T follicular helper cell (primary cell): ENCODE data around the gene PHOSPHO1.
"Not testable (repeated sequence)": the region's sequence is repeated elsewhere in the genome, so short reads cannot be mapped to it uniquely, and the experiment has no call there.

ENCODE experiments used
- DNase-seq: peaks from one replicate; pipeline ENCODE4 v3.0.0-alpha.2; 2020; ENCODE audit warnings: low read depth
- total RNA-seq, 2 experiments: gene quantifications; one replicate each; lab custom pipeline; 2026; lab: John Stamatoyannopoulos, UW

Gene PHOSPHO1, protein sequence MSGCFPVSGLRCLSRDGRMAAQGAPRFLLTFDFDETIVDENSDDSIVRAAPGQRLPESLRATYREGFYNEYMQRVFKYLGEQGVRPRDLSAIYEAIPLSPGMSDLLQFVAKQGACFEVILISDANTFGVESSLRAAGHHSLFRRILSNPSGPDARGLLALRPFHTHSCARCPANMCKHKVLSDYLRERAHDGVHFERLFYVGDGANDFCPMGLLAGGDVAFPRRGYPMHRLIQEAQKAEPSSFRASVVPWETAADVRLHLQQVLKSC
- total RNA-seq: 0 reads per million in 2 experiments

DNA sequence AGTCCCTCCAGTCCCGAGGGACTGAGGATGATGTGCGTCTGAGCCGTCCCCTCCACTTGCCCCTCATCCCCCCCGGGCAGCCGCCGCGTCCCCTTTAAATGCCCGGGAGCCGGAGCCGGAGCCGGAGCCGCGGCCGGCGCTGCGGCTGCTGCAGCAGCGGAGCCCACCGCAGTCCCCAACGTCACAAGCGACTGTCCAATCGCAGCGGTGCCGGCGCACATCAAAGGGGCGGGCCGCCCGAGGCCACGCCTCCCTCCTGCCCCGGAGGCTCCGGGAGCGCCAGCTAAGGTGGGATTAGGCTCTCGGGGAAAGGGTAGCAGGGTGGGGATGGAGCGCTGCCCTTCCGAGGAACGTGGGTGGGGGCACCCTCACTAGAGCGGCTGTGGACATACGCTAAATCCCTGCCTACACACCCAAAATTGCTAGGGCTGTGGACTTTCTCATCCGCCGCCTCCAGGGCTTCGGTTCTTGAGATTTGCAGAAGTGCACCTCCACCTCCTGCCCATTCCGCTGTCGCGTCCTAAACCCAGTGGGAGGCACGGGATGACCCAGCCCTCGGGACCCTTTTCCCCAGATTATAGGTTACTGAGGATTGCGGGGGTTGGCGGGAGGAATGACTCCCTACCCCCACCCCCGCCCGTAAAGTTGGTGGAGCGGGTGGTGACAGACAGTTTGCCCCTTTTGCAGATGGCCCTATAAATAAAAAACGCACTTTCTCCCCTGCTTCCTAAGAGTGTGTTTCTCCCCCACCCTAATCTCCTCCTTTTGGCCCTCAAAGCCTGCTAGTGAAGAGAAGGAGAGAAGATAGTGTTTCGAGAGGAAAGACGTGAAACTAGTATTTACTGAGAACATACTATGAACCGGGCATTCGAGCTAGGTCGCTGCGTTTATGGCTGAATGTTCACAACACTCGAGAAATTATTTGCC lies at the start of gene PHOSPHO1:
Gene PHOSPHO1 (minus strand): TSS at position 152 of the 927 bp plus-strand sequence. CDS start 4,096 bp downstream, outside the sequence.
- DNase-seq: peak; percentile 78

DNA sequence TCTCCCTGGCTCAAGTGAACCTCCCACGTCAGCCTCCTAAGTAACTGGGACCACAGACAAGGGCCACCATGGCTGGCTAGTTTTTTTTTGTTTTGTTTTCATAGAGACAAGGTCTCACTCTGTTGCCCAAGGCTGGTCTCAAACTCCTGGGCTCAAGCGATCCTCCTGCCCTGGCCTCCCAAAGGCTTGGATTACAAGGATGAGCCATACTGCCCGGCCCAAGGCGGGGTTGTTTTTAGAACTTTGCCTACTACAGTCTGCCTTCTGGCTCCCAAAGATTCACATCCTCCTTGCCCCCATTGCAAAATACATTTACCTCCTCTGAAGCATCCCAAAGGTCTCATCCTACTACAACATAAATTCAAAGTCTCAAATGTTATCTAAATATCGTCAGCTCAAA lies 49.5 kb upstream of the PHOSPHO1 start:
- no peak for DNase-seq

DNA sequence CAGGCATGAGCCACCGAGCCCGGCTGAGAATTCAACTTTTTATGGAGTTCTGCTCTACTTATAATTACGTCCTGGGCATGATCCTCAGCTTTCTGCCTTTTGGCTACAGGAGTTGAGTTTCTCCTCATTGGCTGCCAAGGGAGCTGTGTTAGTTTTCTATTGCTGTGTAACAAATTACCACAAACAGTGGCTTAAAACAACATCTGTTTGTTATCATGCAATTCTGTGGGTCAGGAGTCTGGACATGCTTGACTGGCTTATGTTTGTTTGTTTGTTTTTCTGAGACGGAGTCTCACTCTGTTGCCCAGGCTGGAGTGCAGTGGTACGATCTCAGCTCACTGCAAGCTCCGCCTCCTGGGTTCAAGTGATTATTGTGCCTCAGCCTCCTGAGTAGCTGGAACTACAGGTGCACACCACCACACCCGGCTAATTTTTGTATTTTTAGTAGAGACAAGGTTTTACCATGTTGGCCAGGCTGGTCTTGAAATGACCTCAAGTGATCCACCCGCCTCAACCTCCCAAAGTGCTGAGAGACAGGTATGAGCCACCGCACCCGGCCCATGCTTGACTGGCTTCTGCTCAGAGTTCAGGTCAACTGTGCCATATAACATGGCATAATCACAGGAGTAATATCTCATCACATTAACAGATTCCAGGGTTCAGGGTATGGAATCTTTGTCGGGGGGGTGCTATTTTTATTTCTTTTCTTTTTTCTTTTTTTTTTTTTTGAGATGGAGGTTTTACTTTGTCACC lies 48.9 kb upstream of the PHOSPHO1 start:
- DNase-seq: not testable (repeated sequence)

DNA sequence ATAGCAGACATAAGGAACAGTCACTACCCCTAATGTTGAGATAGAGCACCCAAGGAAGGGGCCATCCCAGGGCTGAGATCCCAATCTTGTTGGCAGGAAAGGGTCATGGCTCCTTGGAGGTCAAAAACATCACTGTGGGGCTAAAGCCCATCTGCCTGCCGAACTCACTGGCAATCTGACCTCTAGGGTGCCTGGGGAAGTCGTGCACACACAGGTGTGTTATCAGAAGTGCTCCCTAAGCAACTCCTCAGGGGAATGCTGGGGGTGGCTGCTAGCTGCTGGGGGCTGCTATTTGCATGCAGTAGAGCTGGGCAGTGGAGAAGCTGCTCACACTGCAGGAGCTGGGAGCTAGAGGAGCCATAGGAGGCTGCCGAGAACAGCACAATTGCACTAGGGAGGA lies 47.5 kb upstream of the PHOSPHO1 start:
- no peak for DNase-seq

DNA sequence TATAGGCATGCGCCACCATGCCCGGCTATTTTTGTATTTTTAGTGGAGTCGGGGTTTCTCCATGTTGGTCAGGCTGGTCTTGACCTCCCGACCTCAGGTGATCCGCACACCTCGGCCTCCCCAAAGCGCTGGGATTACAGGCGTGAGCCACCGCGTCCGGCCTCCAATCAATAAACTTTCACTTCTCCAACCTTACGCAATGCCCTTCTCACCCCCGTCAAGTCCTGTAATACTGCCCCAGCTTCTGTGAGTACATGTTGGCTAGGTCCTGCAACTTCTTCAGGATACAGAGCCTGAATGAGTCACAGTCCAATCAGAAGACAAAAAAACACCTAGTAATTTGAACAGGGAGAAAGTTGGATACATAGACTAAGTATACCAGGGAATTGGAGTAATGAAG lies 47.1 kb upstream of the PHOSPHO1 start:
- DNase-seq: no peak

DNA sequence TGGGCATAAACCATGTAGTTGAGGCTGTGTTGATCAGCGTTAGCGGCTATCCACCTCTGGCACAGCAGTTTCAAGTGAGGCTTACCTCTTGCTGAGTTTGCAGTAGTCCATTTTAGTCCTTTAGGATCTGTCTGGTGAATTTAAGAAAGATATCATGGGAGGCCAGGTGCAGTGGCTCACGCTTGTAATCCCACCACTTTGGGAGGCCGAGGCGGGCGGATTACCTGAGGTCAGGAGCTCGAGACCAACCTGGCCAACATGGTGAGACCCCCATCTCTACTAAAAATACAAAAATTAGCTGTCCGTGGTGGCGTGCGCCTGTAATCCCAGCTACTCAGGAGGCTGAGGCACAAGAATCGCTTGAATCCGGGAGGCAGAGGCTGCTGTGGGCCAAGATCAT lies 45.4 kb upstream of the PHOSPHO1 start:
- DNase-seq: not testable (repeated sequence)

DNA sequence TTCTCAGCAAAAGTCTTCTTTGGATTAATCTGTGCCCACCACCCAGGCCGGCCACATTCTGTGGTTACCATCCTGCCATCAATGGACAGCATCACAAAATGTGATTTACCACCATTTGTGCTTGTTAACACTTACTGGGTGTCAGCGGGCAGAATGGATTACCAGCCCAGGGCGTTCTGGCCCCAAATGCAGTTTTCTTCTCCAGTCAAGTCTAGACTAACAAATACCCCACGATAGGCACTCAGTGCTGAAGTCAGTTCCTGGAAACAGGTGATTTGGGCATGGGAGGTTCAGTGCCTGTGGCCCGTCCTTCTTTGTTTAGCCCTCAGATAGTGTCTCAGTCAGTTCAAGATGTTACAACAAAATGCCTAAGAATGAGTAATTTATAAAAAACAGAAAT lies 38.8 kb upstream of the PHOSPHO1 start:
- no peak for DNase-seq

DNA sequence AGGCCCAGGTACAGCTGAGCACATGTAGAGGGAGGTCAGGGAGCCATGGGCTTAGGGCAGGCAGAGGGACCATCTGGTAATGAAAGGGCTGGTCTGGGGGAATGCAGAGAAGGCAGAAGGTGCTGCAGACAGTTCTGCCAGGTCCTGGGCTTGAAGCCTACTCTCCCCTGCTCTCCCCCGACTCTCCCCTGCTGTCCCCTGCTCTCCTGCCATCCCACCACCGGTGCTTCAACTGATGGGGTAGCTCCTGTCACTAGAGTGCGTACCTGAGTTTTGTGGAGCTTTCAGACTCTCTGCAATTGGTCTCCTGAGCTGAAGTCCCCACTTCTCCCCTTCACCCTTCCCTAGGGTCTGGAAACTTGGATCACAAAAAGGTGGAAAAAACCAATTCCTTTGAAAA lies 37.3 kb upstream of the PHOSPHO1 start:
- no peak for DNase-seq

DNA sequence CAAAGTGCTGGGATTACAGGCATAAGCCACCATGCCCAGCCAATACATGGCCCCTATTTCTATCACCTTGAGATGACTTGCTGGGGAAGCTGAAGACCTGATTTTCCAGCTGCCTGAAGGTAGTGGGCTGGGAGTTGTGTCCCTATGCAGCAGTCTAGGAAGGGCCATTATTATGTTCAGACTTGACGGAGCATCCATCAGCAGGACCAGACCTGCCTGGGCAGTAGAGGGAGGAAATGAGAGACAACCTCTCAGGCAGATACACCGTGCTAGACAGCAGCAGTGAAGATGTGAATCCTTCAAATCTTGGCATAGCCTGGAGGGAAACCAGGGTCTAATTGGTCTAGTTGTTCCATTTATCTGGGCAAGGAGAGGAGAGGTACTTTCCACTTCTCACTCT lies 35.6 kb upstream of the PHOSPHO1 start:
- no peak for DNase-seq

DNA sequence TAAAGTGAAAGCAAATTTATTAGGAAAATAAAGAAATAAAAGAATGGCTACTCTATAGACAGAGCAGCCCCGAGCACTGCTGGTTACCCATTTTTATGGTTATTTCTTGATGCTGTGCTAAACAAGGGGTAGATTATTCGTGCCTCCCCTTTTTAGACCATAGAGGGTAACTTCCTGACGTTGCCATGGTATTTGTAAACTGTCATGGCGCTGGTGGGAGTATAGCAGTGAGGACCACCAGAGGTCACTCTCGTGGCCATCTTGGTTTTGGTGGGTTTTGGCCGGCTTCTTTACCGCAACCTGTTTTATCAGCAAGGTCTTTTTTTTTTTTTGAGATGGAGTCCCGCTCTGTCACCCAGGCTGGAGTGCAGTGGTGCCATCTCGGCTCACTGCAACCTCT lies 31.0 kb upstream of the PHOSPHO1 start:
- DNase-seq: not testable (repeated sequence)

DNA sequence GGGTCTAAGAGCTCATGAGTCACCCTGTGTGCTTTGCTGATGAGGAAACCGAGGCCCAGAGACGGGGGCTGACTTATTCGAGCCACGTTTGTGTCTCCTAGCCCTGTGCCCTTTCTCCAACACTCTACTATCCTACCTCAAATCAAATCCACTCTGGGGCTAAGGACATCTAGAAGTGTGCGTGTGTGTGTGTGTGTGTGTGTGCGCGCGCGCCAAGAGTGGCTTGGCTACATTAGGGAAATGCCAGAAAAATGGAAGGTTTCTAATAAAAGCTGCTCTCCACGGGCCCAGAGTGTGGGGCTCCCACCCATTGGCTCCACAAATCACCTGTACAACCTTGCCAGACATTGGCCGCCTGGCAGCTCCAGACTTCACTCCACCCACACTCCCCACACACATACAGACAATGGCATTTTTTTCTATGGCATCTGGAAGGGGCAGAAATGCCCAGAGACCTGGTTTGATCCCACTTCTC lies 30.3 kb upstream of the PHOSPHO1 start:
- no peak for DNase-seq

DNA sequence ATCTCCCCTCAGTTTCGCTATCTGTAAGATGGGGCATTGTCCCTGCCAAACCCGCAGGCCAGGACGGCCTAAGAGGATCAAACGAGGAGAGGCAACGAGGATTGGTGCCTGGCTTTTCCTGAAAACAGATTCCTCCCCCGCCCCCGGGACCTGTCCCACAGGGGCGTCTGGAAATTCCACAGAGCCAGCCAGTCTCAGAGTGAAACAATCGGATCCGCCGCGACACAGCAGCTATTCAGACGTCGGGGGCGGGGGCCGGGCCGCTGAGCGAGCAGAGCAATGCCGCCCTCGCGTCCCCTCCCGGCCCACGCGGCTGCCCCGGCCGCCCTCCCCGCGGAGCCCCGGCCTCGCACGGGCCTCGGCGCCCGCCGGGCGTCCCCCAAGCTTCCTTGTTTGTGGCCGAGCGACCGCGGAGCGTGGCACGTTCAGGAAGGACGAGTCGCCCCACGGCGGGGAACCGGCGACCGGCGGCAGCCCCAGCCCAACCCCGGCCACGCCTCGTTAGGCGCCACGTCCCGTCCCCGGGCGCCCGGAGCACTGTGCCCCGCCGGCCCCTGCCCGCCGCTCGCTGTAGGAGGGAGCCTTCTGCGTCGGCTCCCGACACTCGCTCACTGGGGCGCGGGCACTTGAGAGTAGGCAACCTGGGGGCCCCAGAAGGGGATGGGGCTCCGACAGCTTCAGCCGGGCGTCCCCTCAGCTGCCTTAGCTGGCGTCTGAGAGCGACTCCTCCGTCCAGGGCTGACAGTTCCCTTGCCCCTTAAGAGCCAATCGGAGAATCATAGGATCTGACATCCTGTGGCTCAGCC lies 29.6 kb upstream of the PHOSPHO1 start:
- peak; percentile 12 for DNase-seq

DNA sequence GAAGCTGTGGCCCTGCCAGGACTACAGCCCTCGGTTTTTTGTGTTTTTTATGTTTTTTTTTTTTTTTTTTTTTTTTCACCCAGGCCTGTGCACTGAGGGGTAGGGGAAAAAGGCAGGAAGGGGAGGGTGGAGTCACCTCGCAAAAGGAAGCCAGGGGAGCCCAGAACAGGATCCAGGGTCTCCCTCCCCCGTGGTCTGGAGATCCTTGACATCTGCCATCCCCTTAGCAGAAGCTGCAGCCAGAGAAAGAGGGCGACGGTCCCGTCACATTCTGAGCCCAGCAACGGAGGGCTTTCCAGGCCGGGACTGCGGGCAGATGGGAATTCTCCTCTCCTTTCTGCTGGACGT lies 29.1 kb upstream of the PHOSPHO1 start:
- DNase-seq: no peak

DNA sequence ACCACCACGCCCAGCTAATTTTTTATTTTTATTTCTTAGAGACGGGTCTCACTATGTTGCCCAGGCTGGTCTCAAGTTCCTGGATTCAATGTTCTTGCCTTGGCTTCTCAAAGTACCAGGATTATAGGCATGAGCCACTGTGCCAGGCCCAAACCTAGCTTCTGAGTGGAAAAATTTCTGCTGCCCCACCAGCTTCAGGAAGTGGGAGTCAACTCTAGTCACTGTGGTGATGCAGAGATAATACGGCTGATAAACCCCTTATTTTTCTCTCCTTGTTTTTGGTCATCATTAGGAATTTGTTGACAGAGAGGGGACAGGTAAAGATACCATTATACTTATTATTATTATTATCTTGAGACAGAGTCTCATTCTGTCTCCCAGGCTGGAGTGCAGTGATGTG lies 27.8 kb upstream of the PHOSPHO1 start:
- no peak for DNase-seq

DNA sequence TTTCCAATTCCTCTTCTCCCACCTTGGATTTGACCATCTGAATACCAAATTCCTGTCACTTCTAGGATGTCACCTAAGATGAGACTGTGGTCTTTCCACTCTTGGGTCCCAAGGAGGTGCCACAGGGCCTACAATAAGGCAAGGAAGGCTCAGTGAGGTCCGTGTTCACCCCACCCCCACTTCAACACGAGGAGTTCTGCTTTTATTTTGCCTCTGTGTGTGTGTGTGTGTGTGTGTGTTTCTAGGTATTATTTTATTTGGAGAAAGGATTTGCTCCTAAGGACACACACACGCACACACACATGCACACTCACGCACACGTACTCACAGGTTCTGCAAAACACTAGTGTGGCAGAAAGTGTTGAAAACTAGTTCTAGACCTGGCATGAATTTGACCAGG lies 24.5 kb upstream of the PHOSPHO1 start:
- no peak for DNase-seq

DNA sequence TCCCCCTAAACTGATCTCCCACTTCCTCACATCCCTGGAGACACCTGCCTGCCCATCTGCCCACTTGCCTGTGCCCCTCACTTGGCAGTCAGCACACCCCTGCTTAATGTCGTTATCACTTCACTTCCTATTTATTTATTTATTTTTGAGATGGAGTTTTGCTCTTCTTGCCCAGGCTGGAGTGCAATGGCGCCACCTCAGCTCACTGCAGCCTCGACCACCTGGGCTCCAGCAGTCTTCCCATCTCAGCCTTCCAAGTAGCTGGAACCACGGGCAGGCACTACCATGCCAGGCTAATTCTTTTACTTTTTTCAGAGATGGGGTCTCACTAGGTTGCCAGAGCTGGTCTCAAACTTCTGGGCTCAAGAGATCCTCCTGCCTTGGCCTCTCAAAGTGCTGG lies 23.5 kb upstream of the PHOSPHO1 start:
- DNase-seq: no peak

DNA sequence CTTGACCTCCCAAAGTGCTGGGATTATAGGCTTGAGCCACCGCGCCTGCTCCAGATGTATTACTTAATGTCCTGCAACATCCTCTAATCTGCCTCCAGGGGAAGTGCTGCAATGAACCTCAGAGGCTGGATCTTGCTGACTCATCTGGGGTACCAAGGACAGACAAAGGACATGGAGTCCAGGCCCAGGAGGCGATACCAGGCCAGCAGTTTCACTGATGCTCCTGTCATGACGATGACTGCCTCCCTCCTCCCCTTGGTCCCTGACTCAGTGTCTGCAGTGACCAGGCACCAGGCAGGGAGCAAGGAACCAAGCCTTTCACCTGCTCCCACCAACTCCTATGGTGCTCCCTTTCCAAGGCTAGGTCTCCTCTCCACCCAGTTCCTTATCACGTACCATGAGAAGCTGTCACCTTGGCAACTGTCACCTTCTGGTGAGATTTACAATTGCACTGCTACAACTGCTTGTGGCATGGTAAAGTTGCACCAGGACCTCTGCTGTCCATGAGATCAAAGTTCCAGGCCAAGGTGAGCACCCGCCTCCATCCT lies 21.6 kb upstream of the PHOSPHO1 start:
- no peak for DNase-seq

DNA sequence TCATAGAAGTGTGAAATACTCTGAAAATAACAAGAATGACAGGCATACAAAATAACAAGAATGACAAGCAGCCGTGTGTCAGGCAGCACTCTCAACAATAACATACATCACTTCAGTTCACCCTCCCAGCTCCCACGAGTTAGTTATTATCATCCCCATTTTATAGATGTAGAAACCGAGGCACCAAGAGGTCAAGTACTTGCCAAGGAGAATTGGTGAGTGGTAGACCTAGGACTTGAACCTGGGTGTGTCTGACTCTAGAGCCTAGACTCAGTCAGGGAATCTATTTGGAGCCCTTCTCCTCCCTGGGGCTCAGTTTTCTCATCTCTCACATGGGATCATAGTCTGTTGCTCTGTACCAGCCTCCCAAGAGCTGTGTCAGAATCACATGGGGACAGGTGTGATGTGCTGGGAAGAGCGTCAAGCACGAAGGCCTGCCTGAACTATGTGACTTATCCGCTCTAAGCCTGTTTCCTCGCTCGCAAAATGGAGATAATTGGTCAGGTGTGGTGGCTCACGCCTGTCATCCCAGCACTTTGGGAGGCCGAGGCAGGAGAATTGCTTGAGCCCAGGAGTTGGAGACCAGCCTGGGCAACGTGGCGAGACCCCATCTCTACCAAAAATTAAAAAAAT lies 19.4 kb upstream of the PHOSPHO1 start:
- DNase-seq: no peak

DNA sequence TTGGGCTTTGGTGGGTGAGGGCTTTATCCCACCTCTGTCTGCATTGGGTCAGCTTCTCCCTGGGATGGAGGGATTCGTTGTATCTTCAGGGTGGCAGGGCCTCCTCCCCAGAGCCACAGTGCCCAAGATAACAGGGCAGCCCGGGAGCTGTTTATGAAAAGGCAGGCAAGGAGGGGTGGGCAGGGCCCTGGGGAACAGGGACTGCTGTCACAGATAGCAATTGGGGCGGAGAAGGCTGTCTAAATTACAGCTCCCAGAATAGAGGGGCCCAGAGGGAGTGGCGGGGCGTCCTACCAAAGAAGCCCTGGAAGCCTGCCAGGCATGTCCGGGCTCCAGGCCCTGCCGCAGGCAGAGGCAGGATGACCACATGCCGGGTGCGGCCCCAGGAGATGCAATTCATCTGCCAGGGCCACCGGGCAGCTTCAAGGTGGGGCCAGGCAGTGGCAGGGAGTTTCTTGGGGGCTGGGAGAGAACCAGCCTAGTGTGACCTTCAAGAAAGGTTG lies 18.8 kb upstream of the PHOSPHO1 start:
- DNase-seq: no peak

DNA sequence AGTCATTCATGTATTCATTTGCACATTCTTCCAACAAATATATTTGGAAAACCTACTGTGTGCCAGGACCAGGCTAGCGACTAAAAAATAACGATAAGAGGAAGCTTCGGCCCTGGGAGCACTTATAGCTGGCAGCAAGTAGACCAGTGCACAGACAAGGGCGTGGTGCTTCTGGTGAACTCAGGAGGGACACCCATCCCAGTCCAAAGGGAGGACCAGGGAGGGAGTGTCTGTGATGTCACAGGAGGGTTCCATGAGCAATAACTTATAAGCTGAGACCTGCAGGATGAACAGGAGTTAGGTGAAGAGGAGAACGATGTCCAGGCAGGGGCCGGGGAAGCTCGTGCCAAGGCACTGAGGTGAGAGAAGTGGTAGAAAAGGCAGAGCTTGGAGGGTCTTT lies 17.4 kb upstream of the PHOSPHO1 start:
- no peak for DNase-seq

DNA sequence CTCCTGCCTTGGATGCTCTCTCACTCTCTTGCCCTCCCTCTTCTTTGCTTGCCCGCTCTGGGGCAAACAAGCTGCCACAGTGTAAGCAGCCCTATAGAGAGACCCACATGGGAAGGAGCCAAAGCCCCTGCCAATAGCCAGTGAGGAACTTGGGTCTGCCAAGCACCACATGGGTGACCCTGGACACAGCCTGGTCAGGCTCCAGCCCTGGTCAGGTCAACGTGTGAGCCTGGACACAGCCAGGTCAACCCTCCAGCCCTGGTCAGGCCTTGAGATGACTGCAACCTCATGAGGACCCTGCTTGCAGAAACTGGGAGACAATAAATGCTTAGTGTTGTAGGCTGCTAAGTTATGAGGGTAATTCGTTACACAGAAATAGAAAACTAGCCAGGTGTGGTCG lies 14.3 kb upstream of the PHOSPHO1 start:
- no peak for DNase-seq
